Measurements from ENCODE around the gene ELMO1.

ELMO1 gene

DNA sequence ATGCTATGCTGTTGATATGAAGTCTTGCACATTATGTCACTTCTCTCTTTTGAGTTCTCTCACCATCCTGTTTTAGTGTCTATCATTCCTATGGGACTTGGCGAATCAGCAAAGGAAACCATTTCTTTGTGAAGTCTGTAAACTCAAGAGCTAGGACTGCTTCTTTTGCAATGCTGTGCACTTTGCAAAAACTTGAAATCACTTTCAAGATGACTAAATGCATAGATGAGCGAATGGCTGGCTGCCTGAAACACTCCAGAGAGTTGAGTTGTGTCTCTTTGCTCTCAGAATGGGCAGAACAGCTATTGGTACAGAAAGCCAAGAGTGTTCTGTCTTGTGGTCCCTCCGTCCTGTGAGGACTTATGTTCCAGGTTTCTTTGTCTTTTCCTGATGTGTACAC lies 18.3 kb upstream of the ELMO1 start:
- no peak for DNase-seq (ENCODE audit: low read depth)

DNA sequence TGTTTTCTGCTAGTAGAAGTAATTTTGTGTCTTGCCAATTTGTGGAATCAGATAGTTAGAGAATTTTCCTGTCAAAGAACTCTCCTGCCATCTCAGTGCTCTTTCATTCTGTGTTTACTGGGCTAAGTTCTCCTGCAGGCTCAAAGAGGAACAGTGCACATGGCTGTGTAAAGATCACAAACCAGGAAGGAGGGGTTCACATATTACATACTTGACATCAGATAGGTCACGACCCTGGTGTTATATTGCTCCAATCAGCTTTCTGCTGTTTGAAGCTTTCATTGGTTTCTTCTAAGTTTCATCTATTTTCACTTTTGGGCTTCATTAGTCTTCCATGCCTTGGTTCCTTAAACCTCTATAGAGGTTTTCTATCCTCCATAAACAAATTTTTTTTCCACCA lies 13.5 kb upstream of the ELMO1 start:
- no peak for DNase-seq (ENCODE audit: low read depth)

DNA sequence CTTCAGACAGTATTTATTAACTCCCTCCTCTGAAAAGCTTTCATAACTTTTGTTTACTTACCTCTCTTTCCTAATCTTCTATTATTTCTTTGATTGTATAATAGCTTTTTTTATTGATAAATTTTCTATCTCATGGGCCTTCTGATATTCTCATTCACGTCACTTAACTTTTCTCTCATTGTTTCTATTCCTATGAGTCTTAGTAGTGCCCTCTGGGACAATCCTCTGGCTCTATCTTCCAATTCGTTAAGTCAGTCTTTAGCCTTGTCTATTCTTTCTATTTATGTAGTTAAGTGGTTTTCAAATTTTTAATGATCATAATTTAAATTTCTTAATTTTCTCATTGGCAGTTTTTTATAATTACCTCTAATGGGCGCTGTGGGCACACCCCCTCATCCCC lies 6.4 kb upstream of the ELMO1 start:
- no peak for DNase-seq (ENCODE audit: low read depth)

DNA sequence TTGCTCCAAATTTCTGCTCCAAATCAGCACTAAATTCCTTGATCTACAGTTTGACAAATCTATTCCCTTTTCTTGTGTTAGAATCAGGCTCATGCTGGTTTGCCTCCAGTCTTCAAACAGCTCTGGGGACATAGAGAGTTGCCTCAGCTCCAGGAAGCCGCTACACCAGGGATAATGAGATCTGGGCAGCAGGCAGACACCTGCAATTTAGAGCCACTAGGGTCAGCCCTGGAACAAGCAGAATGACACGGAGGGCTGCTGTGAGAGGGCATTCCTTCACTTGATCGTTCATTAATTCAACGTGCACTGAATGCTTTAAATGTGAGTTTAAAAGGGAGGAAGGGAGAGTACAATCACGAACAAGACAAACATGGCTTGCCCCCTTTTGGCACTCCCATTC lies 3.7 kb upstream of the ELMO1 start:
- DNase-seq (ENCODE audit: low read depth): no peak

DNA sequence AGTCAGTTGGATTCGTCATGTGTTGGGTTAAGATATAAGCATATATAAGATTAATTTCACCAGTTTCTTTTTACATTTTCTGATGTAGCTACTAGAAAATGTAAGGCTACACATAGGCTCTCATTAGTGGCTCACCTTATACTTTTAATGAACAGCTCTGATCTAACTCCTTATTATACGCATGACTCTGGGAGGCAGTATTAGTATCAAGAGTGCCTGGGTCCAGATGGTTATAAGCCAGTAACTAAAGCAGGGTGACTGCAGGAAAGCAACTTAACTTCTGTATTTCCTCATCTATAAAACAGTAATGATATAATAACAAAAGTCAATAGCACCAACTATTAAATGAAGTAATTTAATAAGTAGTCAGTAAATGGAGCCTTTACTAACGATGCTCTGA lies 1.4 kb upstream of the ELMO1 start:
- no peak for DNase-seq (ENCODE audit: low read depth)

DNA sequence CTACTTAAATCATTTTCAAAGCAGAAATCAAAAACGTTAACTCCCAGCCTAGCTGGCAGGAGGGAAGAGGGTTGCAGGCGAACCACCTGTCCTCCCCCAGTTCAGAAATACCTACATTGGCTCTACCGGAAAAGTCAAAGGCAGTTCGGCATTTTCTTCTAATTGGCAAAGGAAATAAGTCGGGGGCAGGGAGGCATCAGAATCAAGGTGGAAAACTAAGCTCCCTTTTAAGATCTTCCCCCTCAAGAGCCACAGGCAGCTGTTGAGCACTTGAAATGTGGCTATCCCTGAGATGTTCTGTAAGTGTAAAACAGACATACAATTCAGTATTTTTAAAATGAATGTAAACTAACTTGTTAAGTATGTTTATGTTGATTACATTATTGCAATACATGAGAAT lies 957 bp upstream of the ELMO1 start:
- no peak for DNase-seq (ENCODE audit: low read depth)

DNA sequence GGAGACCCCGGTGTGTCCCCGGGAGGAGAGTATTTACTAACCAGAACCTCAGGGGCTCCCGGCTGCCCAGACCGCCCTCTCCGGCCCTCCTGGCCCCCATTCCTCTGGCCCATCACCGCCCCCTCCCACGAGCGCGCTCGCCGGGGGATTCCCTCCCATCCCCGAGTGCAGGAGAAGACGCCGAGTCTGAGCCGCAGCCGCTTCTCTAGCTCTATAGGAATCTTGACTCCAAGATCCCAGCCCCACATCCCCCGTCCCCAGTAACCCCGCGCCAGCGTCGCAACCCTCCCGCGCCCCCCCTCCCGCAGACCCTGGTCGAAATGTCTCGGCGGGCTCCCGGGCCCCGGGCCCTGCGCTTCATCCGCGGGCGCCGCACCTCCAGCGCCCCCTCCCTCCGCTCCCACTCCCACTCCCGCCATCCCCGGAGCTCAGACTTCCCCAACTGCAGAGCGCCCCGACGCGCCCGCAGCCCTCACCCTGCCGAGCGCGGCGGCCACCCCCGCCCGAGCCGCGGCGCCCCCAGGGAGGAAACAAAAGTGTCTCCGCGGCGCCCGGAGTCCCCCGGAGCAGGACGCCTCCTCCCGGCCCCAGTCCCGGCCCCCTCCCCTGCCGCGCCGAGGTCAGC lies 541 bp downstream of the ELMO1 start:
- no peak for DNase-seq (ENCODE audit: low read depth)

DNA sequence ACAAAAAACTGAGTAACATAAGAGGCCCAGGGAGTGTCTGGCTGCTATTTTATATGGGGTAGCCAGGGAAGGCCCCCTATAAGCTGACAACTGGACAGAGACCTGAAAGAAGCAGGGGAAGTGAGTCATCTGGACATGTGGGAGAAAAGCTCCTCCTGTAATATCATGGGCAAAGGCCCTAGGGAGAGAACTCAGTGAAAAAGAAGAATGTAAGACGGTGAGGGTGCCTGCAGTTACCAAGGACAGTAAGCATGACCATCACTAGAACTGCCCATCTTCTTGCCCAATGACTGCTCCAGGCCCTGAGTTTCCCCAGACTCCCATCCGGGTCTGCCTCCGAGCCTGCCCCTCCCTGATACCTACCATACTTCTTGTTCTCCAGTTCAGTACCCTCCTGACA lies 2.3 kb downstream of the ELMO1 start:
- DNase-seq (ENCODE audit: low read depth): no peak

DNA sequence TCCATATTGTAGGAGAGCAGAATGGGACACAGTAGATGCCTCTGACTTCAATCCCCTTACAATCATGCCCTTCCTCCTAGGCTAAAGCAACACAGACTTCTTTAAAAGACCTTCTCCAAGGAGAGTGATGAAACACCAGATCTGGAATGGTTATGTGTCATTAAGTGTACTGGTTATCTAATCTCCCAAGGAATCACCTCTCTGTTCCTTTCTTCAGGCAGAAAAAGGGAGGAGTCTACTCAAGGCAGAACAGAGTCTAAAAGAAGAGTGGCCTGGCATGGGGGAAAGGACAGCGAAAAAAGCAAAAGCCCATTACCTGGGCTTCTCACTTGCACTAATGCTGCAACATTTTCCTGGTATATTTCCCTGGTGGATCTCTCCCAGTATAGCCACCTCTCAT lies 2.9 kb downstream of the ELMO1 start:
- DNase-seq (ENCODE audit: low read depth): no peak

DNA sequence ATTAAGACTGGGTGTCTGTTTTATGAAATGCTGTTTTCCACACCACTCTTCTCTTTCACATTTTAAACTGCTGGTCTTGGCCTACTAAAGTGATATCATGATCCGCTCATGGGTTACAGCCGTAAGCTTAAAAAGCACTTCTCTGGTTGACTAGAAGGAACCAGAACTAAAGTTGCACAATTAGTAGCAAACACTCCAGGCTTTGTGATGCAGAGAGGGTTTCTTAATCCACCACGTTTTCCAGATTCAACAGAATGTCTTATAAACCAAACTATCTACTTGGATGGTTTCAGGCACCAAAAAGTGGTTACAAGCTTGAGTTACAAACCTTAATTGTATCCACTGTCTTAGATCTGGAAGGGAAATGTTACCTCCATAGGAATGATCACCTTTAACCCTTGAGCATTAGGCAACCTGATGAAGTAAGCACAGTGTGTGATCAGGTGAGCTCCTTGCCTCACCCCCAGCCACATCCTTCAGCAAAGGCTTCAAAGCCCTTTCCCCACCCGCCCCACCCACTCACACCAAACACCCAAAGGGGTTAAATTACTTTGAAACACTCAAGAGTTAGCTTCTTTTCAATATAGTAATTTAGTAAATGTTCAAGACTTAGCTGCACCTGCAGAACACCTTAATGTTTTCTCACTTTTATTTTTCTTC lies 3.5 kb downstream of the ELMO1 start:
- no peak for DNase-seq (ENCODE audit: low read depth)

DNA sequence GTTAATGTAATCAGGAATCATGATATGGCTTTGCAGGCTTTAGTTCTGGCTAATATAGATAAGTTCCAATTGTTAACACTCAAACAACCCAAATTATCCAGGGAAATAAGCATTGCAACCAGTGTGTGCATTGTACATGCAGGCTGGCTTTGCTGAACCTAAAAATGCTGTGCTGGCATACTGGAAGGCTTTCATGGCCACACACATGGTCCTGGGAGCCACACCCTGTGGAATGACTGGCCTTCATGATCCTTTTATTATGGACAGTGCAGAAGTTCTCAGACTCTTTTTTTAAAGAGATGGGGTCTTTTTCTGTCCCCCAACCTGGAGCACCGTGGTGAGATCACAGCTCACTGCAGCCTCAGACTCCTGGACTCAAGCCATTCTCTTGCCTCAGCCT lies 5.0 kb downstream of the ELMO1 start:
- no peak for DNase-seq (ENCODE audit: low read depth)

DNA sequence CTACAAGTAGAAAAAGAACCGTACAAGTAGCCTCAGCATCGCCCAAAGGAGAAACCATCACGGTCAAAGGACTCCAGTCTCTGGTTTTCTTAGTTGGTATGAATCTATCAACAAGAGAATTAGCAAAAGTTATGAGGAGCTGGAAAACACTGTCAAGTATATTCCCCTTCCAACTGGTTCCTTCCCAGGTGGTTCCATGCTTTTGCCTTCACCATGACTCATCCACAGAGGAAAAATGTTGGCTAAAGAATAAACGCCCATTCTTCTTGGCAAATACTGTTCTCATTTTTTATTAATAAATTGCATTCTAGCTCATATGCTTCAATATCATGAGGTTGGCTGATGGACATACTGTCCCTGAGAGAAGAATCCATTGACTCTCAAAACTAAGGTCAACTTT lies 6.4 kb downstream of the ELMO1 start:
- DNase-seq (ENCODE audit: low read depth): no peak

DNA sequence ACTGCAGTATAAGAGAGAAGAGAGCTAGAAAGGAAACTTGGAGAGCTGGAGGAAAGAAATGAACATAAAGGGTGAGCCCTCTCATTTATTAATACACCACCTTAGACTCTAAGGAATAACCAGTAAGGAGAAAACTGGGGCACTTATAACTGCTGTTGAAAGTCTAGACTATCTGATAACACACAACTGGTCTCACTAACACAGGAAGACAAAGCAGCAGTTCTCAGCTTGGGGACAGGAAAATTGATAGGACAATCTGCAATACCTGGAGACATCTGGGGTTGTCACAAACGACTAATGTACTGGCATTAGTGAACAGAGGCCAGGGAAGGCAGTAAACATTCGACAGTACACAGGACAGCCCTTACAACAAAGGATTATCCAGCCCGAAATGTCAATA lies 6.8 kb downstream of the ELMO1 start:
- DNase-seq (ENCODE audit: low read depth): no peak

DNA sequence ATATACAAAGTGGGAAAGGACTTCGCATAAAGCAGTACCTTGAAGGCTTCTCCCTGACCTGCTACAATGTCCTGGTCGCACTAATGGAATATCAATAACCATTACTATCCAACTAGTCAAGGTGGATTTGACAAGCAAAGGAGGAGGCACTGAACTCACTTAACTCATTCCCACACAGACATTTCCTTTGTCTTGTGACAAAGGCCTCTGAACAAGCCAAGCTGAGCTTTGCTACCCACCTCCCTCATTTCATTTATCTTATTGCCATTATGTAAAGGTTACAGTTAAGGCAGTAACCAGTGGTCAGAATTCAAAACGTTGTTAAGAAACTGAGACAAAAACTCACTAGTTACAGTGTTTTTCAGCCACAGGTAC lies 7.3 kb downstream of the ELMO1 start:
- no peak for DNase-seq (ENCODE audit: low read depth)

DNA sequence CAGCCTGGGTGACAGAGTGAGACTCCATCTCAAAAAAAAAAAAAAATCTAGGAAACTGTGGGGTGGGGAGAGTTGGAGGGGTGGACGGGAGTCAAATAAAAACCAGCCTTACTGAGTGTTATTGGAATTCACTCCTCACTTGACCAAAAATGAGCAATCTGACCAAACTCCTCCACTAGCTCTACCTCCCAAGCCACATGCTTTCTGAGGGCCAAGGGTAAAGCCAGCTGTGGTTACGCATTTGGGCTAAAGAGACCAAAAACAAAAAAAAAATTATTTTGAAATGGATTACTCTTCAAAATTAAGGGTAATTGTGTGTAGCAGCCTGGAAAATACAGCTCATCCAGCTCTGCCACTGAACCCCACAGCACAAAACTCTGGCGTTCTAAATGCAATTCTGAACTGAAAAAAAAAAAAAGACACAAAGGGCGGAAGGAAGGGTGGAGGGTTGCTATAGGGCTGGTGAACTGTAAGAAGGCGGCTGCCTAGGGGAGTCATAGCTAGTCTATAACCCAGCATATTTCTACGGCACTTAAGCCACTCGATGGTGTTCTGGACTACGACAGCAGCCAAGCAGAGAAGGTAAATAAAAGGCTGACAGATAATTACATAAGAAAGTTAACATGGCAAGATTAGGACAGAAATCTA lies 7.8 kb downstream of the ELMO1 start:
- peak; percentile 16 for DNase-seq (ENCODE audit: low read depth)

DNA sequence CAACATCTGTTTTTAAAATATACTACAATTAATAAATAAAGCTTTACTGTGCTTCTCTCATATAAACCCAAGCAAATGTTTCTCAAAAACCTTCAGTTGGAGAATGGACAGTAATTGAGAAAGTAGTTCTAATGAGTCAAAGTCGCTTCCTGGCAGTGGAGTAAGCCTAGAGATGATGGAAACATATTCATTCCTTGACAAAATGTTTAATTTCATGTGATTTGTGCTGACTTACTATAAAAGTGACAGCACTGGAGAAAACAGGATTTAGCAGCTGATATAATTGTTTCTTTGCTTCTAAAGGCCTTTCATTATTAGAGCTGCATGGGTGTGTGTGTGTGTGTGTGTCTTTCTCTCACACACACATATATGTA lies 9.0 kb downstream of the ELMO1 start:
- no peak for DNase-seq (ENCODE audit: low read depth)

DNA sequence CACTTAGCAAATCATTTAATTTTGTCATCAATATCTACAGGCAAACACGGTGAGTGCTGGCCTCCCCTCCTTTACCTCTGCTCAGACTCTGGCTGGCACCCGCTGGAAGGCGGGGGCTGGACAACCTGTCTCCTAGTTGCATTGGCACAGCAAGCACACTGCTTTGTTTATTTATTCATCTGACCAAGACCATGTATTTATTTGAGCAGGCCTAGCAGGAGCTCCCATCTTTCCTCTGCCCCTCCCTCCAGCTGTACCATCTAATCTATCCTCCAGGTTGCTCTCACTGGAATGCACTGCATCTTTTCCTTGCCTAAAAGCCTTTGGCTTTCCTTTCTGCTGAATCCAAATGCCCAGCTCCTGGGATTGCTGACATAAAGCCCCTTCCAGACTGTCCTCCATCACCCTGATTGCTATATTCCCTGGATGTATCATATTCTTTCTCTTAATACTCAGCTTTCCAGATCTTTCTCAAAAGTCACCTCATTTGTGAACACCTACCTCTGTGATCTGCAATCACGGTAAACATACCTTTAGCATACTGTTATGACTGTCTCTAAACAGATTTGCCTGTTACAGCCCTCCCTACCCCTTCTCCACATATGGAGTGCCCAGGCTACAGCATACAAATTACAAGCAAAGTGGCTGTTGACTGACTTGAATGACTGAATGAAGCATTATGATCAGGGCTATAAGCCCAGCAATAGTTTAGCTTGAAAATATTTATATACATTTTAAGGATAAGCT lies 9.6 kb downstream of the ELMO1 start:
- DNase-seq (ENCODE audit: low read depth): no peak

DNA sequence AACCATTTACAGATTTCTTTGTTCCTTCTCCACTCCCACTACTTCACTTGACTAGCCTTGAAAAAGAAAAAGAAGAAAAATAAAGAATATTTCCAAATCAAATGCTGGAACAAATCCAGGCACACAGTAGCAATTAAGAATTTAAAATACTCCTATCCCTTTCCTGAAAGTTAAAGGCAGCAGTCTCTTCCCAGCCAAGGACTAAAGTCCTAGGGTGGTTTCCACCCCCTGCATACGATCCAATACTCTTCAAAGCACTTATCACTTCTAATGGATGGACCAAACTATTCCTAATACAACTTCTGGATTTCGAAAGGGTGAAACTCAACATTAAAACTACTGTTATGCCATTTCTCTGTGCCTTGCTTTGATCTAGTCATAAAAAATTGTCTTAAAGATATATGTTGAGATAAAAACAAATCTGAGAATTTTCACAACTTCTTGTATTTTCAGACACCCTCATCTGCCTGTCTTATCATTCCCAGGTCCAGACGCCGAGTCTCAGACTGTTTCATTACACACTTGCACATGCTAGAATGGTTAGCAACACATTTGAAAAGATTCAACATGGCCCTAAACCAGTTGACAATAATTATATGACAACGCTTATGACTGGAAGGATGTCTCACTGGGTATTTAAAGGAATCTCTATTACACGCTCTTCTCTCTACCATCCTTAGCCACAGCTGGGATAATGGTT lies 13.4 kb downstream of the ELMO1 start:
- DNase-seq (ENCODE audit: low read depth): no peak

DNA sequence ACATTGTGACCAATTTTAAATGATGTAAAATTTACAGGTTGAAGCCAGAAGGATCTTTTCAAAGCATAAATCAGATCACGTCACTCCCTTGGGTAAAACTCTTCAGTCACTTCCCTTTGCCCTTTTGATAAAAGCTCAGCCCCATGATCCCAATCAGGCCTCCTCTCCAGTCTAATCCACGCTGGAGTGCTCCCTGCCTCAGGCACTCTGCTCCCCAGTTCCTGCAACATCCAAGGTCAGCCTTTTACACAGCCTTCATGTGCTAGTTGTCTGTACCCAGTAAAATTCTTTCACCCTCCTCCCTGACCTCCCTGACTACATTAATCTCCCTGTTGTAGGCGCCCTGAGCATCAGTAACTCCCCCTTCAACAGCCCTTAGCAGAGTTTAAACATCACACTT lies 14.1 kb downstream of the ELMO1 start:
- DNase-seq (ENCODE audit: low read depth): no peak

DNA sequence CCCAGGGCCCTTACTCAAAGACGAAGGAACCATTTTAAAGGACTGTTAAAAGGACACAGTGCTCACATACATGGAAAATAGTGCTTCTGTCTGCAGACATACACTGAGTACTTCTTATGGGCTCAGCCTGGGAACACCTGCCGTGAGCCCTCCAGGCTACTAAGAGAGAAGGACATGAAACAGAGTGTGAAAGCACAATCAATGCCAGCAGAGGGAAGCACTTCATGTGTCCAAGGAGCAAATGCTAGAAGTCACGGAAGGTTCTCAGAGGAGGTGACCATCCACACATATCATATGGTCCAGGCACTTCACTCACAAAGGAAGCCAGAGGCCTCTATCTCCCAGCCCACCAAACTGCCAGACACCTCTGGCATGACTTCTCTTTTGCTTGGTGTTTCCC lies 15.5 kb downstream of the ELMO1 start:
- no peak for DNase-seq (ENCODE audit: low read depth)

DNA sequence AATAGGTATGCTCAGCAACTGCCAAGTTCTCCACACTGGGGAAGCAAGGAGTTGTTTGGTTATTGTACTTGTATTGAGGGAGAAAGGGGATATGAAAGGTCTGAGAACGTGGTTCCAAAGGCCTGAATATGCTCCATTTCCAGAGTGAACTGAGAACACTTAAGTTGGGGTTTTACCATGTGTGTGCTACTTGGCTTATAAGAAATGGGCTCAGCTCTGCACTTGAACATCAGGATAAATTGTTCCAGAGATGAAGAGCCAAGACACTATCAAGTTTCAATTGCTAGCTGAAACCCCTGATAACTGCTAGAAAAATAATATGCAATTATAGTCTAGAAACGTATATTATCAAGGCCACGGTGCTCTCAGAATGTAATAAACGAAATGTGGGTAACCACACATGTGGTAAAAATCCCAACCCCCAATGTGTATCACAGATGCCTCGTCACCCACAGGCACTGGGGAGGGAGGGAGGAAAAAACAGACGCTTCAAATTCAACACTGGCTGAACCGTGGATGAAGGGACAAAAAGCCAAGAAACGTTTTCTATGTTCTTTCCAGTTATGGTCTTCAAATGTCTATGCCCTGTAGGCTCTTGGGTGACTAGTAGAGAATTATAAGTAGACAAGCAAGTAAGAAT lies 16.3 kb downstream of the ELMO1 start:
- DNase-seq (ENCODE audit: low read depth): peak; percentile 23

DNA sequence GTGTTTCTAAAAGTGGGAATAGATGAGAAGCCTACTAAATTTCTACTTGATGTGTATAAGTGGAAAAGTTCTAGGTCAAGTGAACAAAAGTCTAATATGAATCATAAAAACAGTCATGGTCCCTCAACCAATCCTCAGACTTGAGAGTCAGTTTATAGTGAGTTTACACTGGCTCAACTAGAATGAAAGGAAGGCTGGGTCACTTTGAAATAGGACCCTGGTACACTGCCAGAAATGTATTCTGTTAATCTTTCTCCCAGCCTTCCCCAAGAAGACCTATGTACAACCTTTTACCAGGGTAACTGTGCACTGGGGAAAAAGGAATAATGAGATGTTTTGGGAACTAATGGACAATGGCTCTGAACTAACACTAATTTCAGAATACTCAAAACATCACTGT lies 17.3 kb downstream of the ELMO1 start:
- DNase-seq (ENCODE audit: low read depth): no peak
